Stimulated activated CD8-positive, alpha-beta memory T cell treated with anti-CD3 and anti-CD28 coated beads, Interleukin-4, amount 100 ng/mL, for 1 hour (primary cell): Measurements from ENCODE around the gene STH.
"Not testable (repeated sequence)": the region's sequence is repeated elsewhere in the genome, so short reads cannot be mapped to it uniquely, and the experiment has no call there.

Experiments
- DNase-seq, 2 donors: peaks; one replicate each; pipeline ENCODE4 v3.0.0-alpha.2; 2020; ENCODE audit warnings: low read depth in 2 of 2, low spot score in 1 of 2

Gene STH

DNA sequence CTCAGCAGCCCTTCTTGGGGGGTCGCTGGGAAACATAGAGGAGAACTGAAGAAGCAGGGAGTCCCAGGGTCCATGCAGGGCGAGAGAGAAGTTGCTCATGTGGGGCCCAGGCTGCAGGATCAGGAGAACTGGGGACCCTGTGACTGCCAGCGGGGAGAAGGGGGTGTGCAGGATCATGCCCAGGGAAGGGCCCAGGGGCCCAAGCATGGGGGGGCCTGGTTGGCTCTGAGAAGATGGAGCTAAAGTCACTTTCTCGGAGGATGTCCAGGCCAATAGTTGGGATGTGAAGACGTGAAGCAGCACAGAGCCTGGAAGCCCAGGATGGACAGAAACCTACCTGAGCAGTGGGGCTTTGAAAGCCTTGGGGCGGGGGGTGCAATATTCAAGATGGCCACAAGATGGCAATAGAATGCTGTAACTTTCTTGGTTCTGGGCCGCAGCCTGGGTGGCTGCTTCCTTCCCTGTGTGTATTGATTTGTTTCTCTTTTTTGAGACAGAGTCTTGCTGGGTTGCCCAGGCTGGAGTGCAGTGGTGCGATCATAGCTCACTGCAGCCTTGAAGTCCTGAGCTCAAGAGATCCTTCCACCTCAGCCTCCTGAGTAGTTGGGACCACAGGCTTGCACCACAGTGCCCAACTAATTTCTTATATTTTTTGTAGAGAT lies 3.4 kb downstream of the STH start:
- DNase-seq, result peak; percentile 51 to 58

DNA sequence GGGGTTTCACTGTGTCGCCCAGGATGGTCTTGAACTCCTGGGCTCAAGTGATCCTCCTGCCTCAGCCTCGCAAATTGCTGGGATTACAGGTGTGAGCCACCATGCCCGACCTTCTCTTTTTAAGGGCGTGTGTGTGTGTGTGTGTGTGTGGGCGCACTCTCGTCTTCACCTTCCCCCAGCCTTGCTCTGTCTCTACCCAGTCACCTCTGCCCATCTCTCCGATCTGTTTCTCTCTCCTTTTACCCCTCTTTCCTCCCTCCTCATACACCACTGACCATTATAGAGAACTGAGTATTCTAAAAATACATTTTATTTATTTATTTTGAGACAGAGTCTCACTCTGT lies 3.9 kb downstream of the STH start:
- DNase-seq, result no peak

DNA sequence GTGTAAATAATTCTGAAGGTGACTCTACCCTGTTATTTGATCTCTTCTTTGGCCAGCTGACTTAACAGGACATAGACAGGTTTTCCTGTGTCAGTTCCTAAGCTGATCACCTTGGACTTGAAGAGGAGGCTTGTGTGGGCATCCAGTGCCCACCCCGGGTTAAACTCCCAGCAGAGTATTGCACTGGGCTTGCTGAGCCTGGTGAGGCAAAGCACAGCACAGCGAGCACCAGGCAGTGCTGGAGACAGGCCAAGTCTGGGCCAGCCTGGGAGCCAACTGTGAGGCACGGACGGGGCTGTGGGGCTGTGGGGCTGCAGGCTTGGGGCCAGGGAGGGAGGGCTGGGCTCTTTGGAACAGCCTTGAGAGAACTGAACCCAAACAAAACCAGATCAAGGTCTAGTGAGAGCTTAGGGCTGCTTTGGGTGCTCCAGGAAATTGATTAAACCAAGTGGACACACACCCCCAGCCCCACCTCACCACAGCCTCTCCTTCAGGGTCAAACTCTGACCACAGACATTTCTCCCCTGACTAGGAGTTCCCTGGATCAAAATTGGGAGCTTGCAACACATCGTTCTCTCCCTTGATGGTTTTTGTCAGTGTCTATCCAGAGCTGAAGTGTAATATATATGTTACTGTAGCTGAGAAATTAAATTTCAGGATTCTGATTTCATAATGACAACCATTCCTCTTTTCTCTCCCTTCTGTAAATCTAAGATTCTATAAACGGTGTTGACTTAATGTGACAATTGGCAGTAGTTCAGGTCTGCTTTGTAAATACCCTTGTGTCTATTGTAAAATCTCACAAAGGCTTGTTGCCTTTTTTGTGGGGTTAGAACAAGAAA lies 5.1 kb downstream of the STH start:
- DNase-seq, result no peak

DNA sequence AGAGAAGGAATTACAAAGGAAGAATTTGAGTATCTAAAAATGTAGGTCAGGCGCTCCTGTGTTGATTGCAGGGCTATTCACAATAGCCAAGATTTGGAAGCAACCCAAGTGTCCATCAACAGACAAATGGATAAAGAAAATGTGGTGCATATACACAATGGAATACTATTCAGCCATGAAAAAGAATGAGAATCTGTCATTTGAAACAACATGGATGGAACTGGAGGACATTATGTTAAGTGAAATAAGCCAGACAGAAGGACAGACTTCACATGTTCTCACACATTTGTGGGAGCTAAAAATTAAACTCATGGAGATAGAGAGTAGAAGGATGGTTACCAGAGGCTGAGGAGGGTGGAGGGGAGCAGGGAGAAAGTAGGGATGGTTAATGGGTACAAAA lies 7.0 kb downstream of the STH start:
- not testable (repeated sequence) for DNase-seq

DNA sequence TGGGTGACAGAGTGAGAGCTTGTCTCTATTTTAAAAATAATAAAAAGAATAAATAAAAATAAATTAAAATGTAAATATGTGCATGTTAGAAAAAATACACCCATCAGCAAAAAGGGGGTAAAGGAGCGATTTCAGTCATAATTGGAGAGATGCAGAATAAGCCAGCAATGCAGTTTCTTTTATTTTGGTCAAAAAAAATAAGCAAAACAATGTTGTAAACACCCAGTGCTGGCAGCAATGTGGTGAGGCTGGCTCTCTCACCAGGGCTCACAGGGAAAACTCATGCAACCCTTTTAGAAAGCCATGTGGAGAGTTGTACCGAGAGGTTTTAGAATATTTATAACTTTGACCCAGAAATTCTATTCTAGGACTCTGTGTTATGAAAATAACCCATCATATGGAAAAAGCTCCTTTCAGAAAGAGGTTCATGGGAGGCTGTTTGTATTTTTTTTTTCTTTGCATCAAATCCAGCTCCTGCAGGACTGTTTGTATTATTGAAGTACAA lies 8.5 kb downstream of the STH start:
- DNase-seq, result no peak

- DNase-seq, result no peak
These were observed 9.5 kb downstream of the STH start for GRCh38 chr17:46008591-46008990.

DNA sequence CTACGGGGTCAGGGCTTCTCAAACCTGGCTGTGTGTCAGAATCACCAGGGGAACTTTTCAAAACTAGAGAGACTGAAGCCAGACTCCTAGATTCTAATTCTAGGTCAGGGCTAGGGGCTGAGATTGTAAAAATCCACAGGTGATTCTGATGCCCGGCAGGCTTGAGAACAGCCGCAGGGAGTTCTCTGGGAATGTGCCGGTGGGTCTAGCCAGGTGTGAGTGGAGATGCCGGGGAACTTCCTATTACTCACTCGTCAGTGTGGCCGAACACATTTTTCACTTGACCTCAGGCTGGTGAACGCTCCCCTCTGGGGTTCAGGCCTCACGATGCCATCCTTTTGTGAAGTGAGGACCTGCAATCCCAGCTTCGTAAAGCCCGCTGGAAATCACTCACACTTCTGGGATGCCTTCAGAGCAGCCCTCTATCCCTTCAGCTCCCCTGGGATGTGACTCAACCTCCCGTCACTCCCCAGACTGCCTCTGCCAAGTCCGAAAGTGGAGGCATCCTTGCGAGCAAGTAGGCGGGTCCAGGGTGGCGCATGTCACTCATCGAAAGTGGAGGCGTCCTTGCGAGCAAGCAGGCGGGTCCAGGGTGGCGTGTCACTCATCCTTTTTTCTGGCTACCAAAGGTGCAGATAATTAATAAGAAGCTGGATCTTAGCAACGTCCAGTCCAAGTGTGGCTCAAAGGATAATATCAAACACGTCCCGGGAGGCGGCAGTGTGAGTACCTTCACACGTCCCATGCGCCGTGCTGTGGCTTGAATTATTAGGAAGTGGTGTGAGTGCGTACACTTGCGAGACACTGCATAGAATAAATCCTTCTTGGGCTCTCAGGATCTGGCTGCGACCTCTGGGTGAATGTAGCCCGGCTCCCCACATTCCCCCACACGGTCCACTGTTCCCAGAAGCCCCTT lies 10.9 kb downstream of the STH start:
- no peak for DNase-seq

GRCh38 chr17:46010597-46011186 lies 11.6 kb downstream of the STH start:
- DNase-seq, result no peak

GRCh38 chr17:46011711-46012505 lies 12.9 kb downstream of the STH start:
- DNase-seq, result no peak

DNA sequence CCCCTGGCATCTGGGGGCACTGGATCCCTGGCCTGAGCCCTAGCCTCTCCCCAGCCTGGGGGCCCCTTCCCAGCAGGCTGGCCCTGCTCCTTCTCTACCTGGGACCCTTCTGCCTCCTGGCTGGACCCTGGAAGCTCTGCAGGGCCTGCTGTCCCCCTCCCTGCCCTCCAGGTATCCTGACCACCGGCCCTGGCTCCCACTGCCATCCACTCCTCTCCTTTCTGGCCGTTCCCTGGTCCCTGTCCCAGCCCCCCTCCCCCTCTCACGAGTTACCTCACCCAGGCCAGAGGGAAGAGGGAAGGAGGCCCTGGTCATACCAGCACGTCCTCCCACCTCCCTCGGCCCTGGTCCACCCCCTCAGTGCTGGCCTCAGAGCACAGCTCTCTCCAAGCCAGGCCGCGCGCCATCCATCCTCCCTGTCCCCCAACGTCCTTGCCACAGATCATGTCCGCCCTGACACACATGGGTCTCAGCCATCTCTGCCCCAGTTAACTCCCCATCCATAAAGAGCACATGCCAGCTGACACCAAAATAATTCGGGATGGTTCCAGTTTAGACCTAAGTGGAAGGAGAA lies 13.5 kb downstream of the STH start:
- no peak for DNase-seq

DNA sequence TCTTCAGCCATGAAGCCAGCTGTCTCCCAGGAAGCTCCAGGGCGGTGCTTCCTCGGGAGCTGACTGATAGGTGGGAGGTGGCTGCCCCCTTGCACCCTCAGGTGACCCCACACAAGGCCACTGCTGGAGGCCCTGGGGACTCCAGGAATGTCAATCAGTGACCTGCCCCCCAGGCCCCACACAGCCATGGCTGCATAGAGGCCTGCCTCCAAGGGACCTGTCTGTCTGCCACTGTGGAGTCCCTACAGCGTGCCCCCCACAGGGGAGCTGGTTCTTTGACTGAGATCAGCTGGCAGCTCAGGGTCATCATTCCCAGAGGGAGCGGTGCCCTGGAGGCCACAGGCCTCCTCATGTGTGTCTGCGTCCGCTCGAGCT lies 14.1 kb downstream of the STH start:
- DNase-seq, result no peak

GRCh38 chr17:46013502-46014165 lies 14.6 kb downstream of the STH start:
- DNase-seq, result no peak

DNA sequence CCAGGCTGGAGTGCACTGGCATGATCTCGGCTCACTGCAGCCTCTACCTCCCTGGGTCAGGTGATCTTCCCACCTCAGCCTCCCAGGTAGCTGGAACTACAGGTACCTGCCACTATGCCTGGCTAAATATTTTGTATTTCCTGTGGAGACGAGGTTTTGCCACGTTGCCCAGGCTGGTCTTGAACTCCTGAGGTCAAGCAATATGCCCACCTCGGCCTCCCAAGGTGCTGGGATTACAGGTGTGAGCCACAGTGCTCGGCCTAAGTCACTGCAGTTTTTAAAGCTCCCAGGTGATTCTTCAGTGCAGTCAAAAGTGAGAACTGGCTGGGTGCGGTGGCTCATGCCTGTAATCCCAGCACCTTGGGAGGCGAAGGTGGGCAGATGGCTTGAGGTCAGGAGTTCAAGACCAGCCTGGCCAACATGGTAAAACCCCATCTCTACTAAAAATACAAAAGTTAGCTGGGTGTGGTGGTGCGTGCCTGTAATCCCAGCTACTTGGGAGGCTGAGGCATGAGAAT lies 20.4 kb downstream of the STH start:
- not testable (repeated sequence) for DNase-seq

- peak; percentile 23 to 33 for DNase-seq
These were observed 21.1 kb downstream of the STH start for GRCh38 chr17:46020023-46020761.

DNA sequence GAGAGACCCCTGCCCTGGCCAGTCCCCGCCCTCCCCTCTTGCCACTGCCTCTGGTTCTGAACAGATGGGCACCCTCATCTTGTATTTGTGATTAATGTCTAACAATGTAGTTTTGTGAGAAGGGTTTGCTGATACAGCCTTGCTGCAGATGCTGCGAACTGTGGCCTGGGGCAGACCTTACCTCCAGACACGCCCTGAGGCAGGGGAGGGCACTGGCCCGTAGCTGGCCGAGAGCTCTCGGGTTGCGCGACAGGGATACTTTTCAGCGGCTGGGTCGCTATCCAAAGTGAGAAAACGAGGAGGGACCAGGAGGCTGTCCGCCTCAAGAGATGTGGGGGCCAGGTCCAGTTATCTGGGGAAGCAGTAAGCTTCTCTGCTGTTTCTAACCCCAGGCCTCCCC lies 21.9 kb downstream of the STH start:
- no peak for DNase-seq

GRCh38 chr17:46023366-46023765 lies 24.3 kb downstream of the STH start:
- DNase-seq, result not testable (repeated sequence)

DNA sequence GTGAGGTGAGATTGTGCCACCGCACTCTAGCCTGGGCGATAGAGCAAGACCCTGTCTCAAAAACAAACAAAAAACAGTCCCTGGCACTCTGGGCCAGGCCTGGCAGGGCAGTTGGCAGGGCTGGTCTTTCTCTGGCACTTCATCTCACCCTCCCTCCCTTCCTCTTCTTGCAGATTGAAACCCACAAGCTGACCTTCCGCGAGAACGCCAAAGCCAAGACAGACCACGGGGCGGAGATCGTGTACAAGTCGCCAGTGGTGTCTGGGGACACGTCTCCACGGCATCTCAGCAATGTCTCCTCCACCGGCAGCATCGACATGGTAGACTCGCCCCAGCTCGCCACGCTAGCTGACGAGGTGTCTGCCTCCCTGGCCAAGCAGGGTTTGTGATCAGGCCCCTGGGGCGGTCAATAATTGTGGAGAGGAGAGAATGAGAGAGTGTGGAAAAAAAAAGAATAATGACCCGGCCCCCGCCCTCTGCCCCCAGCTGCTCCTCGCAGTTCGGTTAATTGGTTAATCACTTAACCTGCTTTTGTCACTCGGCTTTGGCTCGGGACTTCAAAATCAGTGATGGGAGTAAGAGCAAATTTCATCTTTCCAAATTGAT lies 24.8 kb downstream of the STH start:
- no peak for DNase-seq

DNA sequence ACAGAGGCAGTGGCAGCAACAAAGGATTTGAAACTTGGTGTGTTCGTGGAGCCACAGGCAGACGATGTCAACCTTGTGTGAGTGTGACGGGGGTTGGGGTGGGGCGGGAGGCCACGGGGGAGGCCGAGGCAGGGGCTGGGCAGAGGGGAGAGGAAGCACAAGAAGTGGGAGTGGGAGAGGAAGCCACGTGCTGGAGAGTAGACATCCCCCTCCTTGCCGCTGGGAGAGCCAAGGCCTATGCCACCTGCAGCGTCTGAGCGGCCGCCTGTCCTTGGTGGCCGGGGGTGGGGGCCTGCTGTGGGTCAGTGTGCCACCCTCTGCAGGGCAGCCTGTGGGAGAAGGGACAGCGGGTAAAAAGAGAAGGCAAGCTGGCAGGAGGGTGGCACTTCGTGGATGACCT lies 25.5 kb downstream of the STH start:
- no peak for DNase-seq
